Motor neuron (in vitro differentiated cells): ENCODE measurements around the gene BCLAF1. TPM values are rescaled to one million over a fixed set of nuclear protein-coding genes. Genes with fewer than 3 reads are reported as not detected.
"Not testable (repeated sequence)": the region's sequence is repeated elsewhere in the genome, so short reads cannot be mapped to it uniquely, and the experiment has no call there.

Source experiments
- ATAC-seq, 8 experiments: fragments of 200-7000 bp; cut with Tn5 transposase; replicated peaks in 6 of 8; 2 replicates each; pipeline ENCODE4 v1.8.0; 2021; ENCODE audit warnings: mild to moderate bottlenecking in 8 of 8, moderate library complexity in 8 of 8
- H3K27ac ChIP-seq, 2 donors: fragments of 250-450 bp; sonication (Bioruptor Pico); 2 replicates each; pipeline ENCODE4 v1.9.0; 2021; ENCODE audit warnings: antibody characterized with exemption in 2 of 2, mild to moderate bottlenecking in 2 of 2, moderate library complexity in 1 of 2
- H3K4me1 ChIP-seq, 2 donors: fragments of 250-450 bp; sonication (Bioruptor Pico); replicated peaks in 1 of 2; 2 replicates each; pipeline ENCODE4 v1.6.1; 2021; ENCODE audit warnings: antibody characterized with exemption in 2 of 2, mild to moderate bottlenecking in 2 of 2, moderate library complexity in 1 of 2
- H3K4me3 ChIP-seq, 5 donors: fragments of 250-450 bp; sonication (Bioruptor Pico); 2 replicates each; pipeline ENCODE4 v1.9.0; 2021; ENCODE audit warnings: antibody characterized with exemption in 5 of 5, mild to moderate bottlenecking in 5 of 5, moderate library complexity in 4 of 5
- WGBS, 10 experiments: fragments of 450-650 bp; shearing (Covaris generic); methylation state at CpG; one replicate each; pipeline ENCODE4 v1.0.0; 2022; 5-methylcytosine and 5-hydroxymethylcytosine counted together
- in situ Hi-C, 9 experiments: fragments of 400-800 bp; cut with MboI; loops; one replicate each; pipeline ENCODE4 v1.15.0; 2021; ENCODE audit warnings: low sequenced_read_pairs in 9 of 9, low pct_unique_long_range_greater_than_20kb in 2 of 9; ENCODE audit not compliant: unreplicated experiment in 9 of 9
- total RNA-seq, 8 experiments: library from RNA; unstranded; fragments of 300-600 nt; gene quantifications; 2 replicates each; pipeline versions ENCODE4 v1.2.3 to v1.2.4, GENCODE V29; 2022

BCLAF1 gene
- total RNA-seq, 8 experiments from 2014 or later, result 76.7 to 275 (median 138) TPM

- peak in 6 of 8 experiments; percentile 31 to 87 (median 84) for ATAC-seq
- H3K4me3 ChIP-seq, result no peak overlapping the region
- in situ Hi-C loops, result loop anchor here in 1 of 9 experiments (25.0 kb wide), 1 partner anchor 212 kb away; no protein-coding TSS in a partner anchor
- WGBS, 10 experiments, result 0 to 82% (median 45%) methylated on average over 2 to 10 of the region's 10 CpGs
- H3K4me1 ChIP-seq, result peaks cover 36 to 37% of the 10 kb centered on the region in 2 donors
- peak overlapping the region; percentile 82 for H3K27ac ChIP-seq
Measured at GRCh38 chr6:136324686-136325380, 35.2 kb upstream of the BCLAF1 start.

GRCh38 chr6:136323431-136324112 is 33.9 kb upstream of the BCLAF1 start:
- H3K27ac ChIP-seq, result peak overlapping the region; percentile 53 to 82
- in situ Hi-C loops, result loop anchor here in 1 of 9 experiments (25.0 kb wide), 1 partner anchor 214 kb away; no protein-coding TSS in a partner anchor
- WGBS, 10 experiments, result 38 to 100% (median 70%) methylated on average over 3 to 10 of the region's 10 CpGs
- H3K4me1 ChIP-seq, result peaks cover 36 to 37% of the 10 kb centered on the region in 2 donors
- H3K4me3 ChIP-seq, result no peak overlapping the region
- ATAC-seq, result peak in 5 of 8 experiments; percentile 3 to 39 (median 19)

GRCh38 chr6:136319732-136320131 is 30.1 kb upstream of the BCLAF1 start:
- in situ Hi-C loops, result loop anchor here in 1 of 9 experiments (25.0 kb wide), 1 partner anchor 218 kb away; no protein-coding TSS in a partner anchor
- H3K27ac ChIP-seq, result no peak overlapping the region
- H3K4me1 ChIP-seq, result peaks cover 16 to 17% of the 10 kb centered on the region in 2 donors
- no peak overlapping the region for H3K4me3 ChIP-seq
- ATAC-seq, result no peak

- Histone ChIP-seq H3K27ac (no peak overlapping the region), H3K4me3 (no peak overlapping the region), H3K4me1 (peaks cover 6% of the 10 kb centered on the region in 2 donors)
- in situ Hi-C loops, result loop anchor here in 1 of 9 experiments (25.0 kb wide), 1 partner anchor 219 kb away; no protein-coding TSS in a partner anchor
- WGBS, 10 experiments, result 0 to 90% (median 69%) methylated on average over 1 to 3 of the region's 4 CpGs; no CpG with 5 or more reads in 2 of the 10 experiments
- ATAC-seq, result no peak
Measured at GRCh38 chr6:136318676-136319075, 29.0 kb upstream of the BCLAF1 start.

DNA sequence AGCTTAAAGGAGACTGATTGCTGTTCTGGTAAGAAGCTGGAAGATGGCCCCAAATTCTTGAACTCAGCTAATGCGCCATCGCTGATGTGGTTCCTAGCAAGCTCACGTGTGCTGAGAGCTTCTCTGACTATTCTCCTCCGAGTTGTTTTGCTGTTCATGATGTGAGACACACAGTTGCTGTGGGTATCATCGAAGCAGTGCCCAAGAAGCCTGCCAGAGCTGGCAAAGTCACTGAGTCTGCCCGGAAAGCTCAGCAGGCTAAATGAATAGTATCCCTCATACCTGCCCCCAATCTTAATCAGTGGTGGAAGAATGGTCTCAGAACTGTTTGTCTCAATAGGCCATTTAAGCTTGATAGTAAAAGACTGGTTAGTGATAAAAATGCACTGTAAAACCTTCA is 28.3 kb upstream of the BCLAF1 start:
- in situ Hi-C loops, result loop anchor here in 1 of 9 experiments (25.0 kb wide), 1 partner anchor 219 kb away; no protein-coding TSS in a partner anchor
- no peak overlapping the region for H3K27ac ChIP-seq
- H3K4me3 ChIP-seq, result no peak overlapping the region
- 58 to 100% (median 73%) methylated on average over 1 to 4 of the region's 6 CpGs; no CpG with 5 or more reads in 4 of the 10 experiments for WGBS, 10 experiments
- ATAC-seq, result peak in 1 of 8 experiments; percentile 39
- H3K4me1 ChIP-seq, result no peaks in the 10 kb centered on the region

- no peaks in the 10 kb centered on the region for H3K4me1 ChIP-seq
- in situ Hi-C loops, result loop anchor here in 1 of 9 experiments (25.0 kb wide), 1 partner anchor 220 kb away; no protein-coding TSS in a partner anchor
- WGBS, 10 experiments, result 11 to 92% (median 50%) methylated on average over 1 to 5 of the region's 5 CpGs; no CpG with 5 or more reads in 1 of the 10 experiments
- peak in 7 of 8 experiments; percentile 50 to 96 (median 85) for ATAC-seq
- no peak overlapping the region for H3K27ac ChIP-seq
- no peak overlapping the region for H3K4me3 ChIP-seq
Measured at GRCh38 chr6:136317021-136317694, 27.5 kb upstream of the BCLAF1 start.

- ATAC-seq, result no peak
- Histone ChIP-seq H3K4me1 (no peaks in the 10 kb centered on the region), H3K27ac (no peak overlapping the region), H3K4me3 (no peak overlapping the region)
- 60 to 100% (median 88%) methylated on average over 1 to 4 of the region's 4 CpGs for whole genome bisulfite sequencing, 10 experiments
- in situ Hi-C loops, result loop anchor here in 1 of 9 experiments (25.0 kb wide), 1 partner anchor 222 kb away; no protein-coding TSS in a partner anchor
Measured at GRCh38 chr6:136315594-136315993, 25.9 kb upstream of the BCLAF1 start.

- in situ Hi-C loops, result loop anchor here in 1 of 9 experiments (25.0 kb wide), 1 partner anchor 224 kb away; no protein-coding TSS in a partner anchor
- Histone ChIP-seq H3K4me3 (no peak overlapping the region), H3K27ac (no peak overlapping the region), H3K4me1 (no peaks in the 10 kb centered on the region)
- no peak for ATAC-seq
- 82 to 100% (median 96%) methylated on average over 2 to 3 of the region's 3 CpGs; no CpG with 5 or more reads in 1 of the 10 experiments for WGBS, 10 experiments
Measured at GRCh38 chr6:136312975-136313374, 23.3 kb upstream of the BCLAF1 start.

- in situ Hi-C loops, result loop anchor here in 1 of 9 experiments (25.0 kb wide), 1 partner anchor 227 kb away; no protein-coding TSS in a partner anchor
- no peak for ATAC-seq
Measured at GRCh38 chr6:136309729-136310311, 20.2 kb upstream of the BCLAF1 start.

GRCh38 chr6:136309171-136309570 is 19.5 kb upstream of the BCLAF1 start:
- WGBS, 10 experiments, result 38 to 100% (median 83%) methylated on average over 1 to 3 of the region's 3 CpGs; no CpG with 5 or more reads in 1 of the 10 experiments
- Histone ChIP-seq H3K4me1 (peaks cover 2 to 4% of the 10 kb centered on the region in 2 donors), H3K4me3 (no peak overlapping the region), H3K27ac (no peak overlapping the region)
- in situ Hi-C loops, result loop anchor here in 1 of 9 experiments (25.0 kb wide), 1 partner anchor 228 kb away; no protein-coding TSS in a partner anchor
- ATAC-seq, result no peak

More at GRCh38 chr6:136309729-136310311, 20.2 kb upstream of the BCLAF1 start:
- H3K27ac ChIP-seq, result no peak overlapping the region
- WGBS, 10 experiments, result 48 to 100% (median 87%) methylated on average over 1 of the region's 1 CpG; no CpG with 5 or more reads in 2 of the 10 experiments
- H3K4me1 ChIP-seq, result peaks cover 2 to 4% of the 10 kb centered on the region in 2 donors
- H3K4me3 ChIP-seq, result no peak overlapping the region

GRCh38 chr6:136308469-136308868 is 18.8 kb upstream of the BCLAF1 start:
- ATAC-seq, H3K27ac ChIP-seq, H3K4me1 ChIP-seq, H3K4me3 ChIP-seq: not testable (repeated sequence)
- 43 to 80% (median 70%) methylated on average over 1 of the region's 1 CpG; no CpG with 5 or more reads in 6 of the 10 experiments for WGBS, 10 experiments
- in situ Hi-C loops, result loop anchor here in 1 of 9 experiments (25.0 kb wide), 1 partner anchor 229 kb away; no protein-coding TSS in a partner anchor

DNA sequence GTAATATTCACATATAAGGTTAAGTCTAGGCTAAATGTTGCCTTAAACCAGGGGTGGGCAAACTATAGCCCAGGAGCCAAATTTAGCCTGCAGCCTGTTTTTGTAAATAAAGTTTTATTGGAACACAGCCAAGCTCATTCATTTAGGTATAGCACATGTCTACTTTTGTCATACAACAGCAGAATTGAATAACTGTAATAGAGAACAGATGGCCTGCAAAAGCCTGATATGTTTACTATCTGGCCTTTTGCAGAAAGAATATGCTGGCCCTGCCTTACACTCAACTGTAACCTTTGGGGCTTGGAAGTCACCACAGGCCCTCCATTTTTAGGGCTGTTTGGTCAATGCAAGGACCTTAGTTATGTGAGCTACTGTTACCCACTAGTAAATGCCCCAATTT is 17.7 kb upstream of the BCLAF1 start:
- Histone ChIP-seq H3K4me1 (peaks cover 2 to 4% of the 10 kb centered on the region in 2 donors), H3K27ac (no peak overlapping the region), H3K4me3 (no peak overlapping the region)
- peak in 2 of 8 experiments; percentile 34 to 41 for ATAC-seq
- in situ Hi-C loops, result loop anchor here in 1 of 9 experiments (25.0 kb wide), 1 partner anchor 230 kb away; no protein-coding TSS in a partner anchor
